Measurements from ENCODE around the gene CABYR. TPM values are rescaled to one million over a fixed set of nuclear protein-coding genes. Genes with fewer than 3 reads are reported as not detected.

CABYR gene
- total and polyA plus RNA-seq, 2 of the 8 experiments (the other 6 are each of a cell fraction or from before 2014, with no cell fraction given), result 14.5 to 18.8 TPM

DNA sequence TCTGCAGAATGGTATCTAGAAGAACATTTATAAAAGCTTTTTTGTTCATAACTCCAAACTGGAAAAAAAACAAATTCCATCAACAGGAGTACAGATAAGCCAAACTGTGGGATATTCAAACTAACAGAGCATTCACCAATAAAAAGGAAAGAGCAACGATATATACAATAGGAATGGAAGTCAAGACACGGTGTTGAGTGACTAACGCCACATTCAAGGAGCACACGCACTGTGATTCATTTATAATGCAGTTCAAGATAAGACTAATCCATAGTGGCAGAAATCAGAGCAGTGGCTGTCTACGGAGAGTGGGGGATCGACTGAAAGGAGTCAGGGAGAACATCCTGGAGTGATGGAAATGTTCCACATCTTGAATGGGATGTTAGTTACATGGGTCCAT, 70.7 kb downstream of the CABYR start:
- CTCF ChIA-PET (ENCODE audit: partially characterized antibody), result no interaction called here

More for the DNA sequence above, 70.7 kb downstream of the CABYR start:
- DNase-seq (ENCODE audit: low read depth in 1 of 2, low spot score in 2 of 2) (no peak), FAIRE-seq (no peak)
- H2BK12ac ChIP-seq (ENCODE audit: low read depth, low read length), result no peak overlapping the region
- H3K9me3 ChIP-seq (ENCODE audit: insufficient read depth in 2 of 2, low read depth in 1 of 2, low read length in 1 of 2), result no peaks in the 10 kb centered on the region
- H2AFZ ChIP-seq (ENCODE audit: low read length), result no peak overlapping the region
- POLR2A ChIA-PET (ENCODE audit: partially characterized antibody), result no interaction called here
- WGBS, 2 experiments (ENCODE audit: extremely low coverage in 1 of 2, insufficient coverage in 1 of 2, insufficient read length in 1 of 2, insufficient replicate concordance in 2 of 2, low coverage in 1 of 2, low lambda C conversion rate in 2 of 2, missing lambda C conversion rate in 1 of 2), result 89% methylated on average over 6 of the region's 6 CpGs; no CpG with 5 or more reads in 1 of the 2 experiments
- no peak overlapping the region for H4K5ac ChIP-seq (ENCODE audit: insufficient read length, low read depth, low read length)
- no peak overlapping the region for H3K4me2 ChIP-seq (ENCODE audit: insufficient read depth in 1 of 2, low read depth in 2 of 2, low read length in 2 of 2)
- H4K91ac ChIP-seq (replicated peaks; ENCODE audit: insufficient read length, low read length), result no peak overlapping the region
- H3K36me3 ChIP-seq (ENCODE audit: control insufficient read depth in 2 of 4, insufficient read depth in 4 of 4, low read length in 3 of 4), result no peaks in the 10 kb centered on the region
- H3K27ac ChIP-seq (ENCODE audit: low read depth, low read length), result no peak overlapping the region
- no peaks in the 10 kb centered on the region for H4K20me1 ChIP-seq (replicated peaks in 1 of 2; ENCODE audit: control insufficient read depth in 1 of 2, insufficient read depth in 2 of 2, low read length in 2 of 2)
- TF ChIP-seq RXRA (IDR thresholded peaks at IDR 0.05; ENCODE audit: insufficient read depth, low read depth, low read length), result no peak
- TF ChIP-seq TBP (IDR thresholded peaks at IDR 0.05; ENCODE audit: low read depth, low read length), result no peak
- TF ChIP-seq BRCA1 (IDR thresholded peaks at IDR 0.05; ENCODE audit: low read depth, low read length), result no peak
- TF ChIP-seq ASH2L (IDR thresholded peaks at IDR 0.05; ENCODE audit: low read length), result no peak
- no peak for TF ChIP-seq NANOG (IDR thresholded peaks at IDR 0.05; ENCODE audit: insufficient read depth, low read depth, low read length, poor library complexity, severe bottlenecking)
- no peak for TF ChIP-seq EZH2 (IDR thresholded peaks at IDR 0.05; ENCODE audit: low read depth, low read length, severe bottlenecking)
- no peak for TF ChIP-seq SP2 (IDR thresholded peaks at IDR 0.05; ENCODE audit: low read length)
- no peak for TF ChIP-seq CHD1 (IDR thresholded peaks at IDR 0.05; ENCODE audit: low read depth, low read length)
- no peak for TF ChIP-seq SIRT6 (IDR thresholded peaks at IDR 0.05; ENCODE audit: low read length)
- no peak for TF ChIP-seq BACH1 (IDR thresholded peaks at IDR 0.05; ENCODE audit: low read length)
- TF ChIP-seq CEBPB (IDR thresholded peaks at IDR 0.05; ENCODE audit: low read depth, low read length), result no peak
- TF ChIP-seq JUND (IDR thresholded peaks at IDR 0.05; ENCODE audit: low read length), result no peak
- no peak for TF ChIP-seq CBX5 (IDR thresholded peaks at IDR 0.05; ENCODE audit: low read depth, low read length)
- no peak for TF ChIP-seq PHF8 (conservative IDR thresholded peaks at IDR 0.05; ENCODE audit: low read depth, low read length)
- no peaks in the 10 kb centered on the region; the same call in 1 of the 2 replicates for H3K79me1 ChIP-seq (ENCODE audit: low read depth, low read length)
- no peak overlapping the region for H2BK5ac ChIP-seq (ENCODE audit: low read depth, low read length)
- no peaks in the 10 kb centered on the region for H3K27me3 ChIP-seq (replicated peaks in 1 of 4; ENCODE audit: control insufficient read depth in 3 of 4, extremely low read depth in 1 of 4, insufficient read depth in 3 of 4, low read length in 3 of 4)
- H3K4me1 ChIP-seq (replicated peaks in 1 of 4; ENCODE audit: control insufficient read depth in 3 of 4, insufficient read depth in 4 of 4, low read length in 3 of 4), result peaks cover 0 to 5% (median 3%) of the 10 kb centered on the region in 4 experiments; a peak in 5 of 7 replicates
- no peak overlapping the region for H3K4ac ChIP-seq (replicated peaks; ENCODE audit: insufficient read length, low read depth, low read length)
- H3K18ac ChIP-seq (ENCODE audit: extremely low read depth, low read length), result no peak overlapping the region
- H3K79me2 ChIP-seq (ENCODE audit: control insufficient read depth in 1 of 2, insufficient read depth in 2 of 2, low read length in 2 of 2), result peaks cover 0 to 4% of the 10 kb centered on the region in 2 experiments; a peak in 1 of 4 replicates
- no peak overlapping the region for H2BK15ac ChIP-seq (ENCODE audit: low read length)
- no peak overlapping the region for H3K4me3 ChIP-seq (ENCODE audit: extremely low read depth in 1 of 4, insufficient read depth in 2 of 4, low read depth in 3 of 4, low read length in 4 of 4)
- no peak overlapping the region for H3K14ac ChIP-seq (ENCODE audit: insufficient read length)
- H4K8ac ChIP-seq (ENCODE audit: extremely low read depth, insufficient read depth, low read length), result no peak overlapping the region
- no peak overlapping the region for H3K56ac ChIP-seq (replicated peaks; ENCODE audit: insufficient read length, low read depth, low read length)
- H2AK5ac ChIP-seq (ENCODE audit: low read depth, low read length), result no peak overlapping the region
- H2BK20ac ChIP-seq (ENCODE audit: low read length), result no peak overlapping the region
- H2BK120ac ChIP-seq (replicated peaks; ENCODE audit: low read depth, low read length), result no peak overlapping the region
- H3K9ac ChIP-seq (replicated peaks in 1 of 4; ENCODE audit: extremely low read depth in 1 of 4, low read depth in 3 of 4, low read length in 3 of 4), result no peak overlapping the region
- H3K23me2 ChIP-seq (ENCODE audit: low read depth, low read length), result no peaks in the 10 kb centered on the region
- no peak overlapping the region for H3K23ac ChIP-seq (ENCODE audit: insufficient read length)

Measured in H1 (cell line).